ENCODE data around the gene EMC1.

DNA sequence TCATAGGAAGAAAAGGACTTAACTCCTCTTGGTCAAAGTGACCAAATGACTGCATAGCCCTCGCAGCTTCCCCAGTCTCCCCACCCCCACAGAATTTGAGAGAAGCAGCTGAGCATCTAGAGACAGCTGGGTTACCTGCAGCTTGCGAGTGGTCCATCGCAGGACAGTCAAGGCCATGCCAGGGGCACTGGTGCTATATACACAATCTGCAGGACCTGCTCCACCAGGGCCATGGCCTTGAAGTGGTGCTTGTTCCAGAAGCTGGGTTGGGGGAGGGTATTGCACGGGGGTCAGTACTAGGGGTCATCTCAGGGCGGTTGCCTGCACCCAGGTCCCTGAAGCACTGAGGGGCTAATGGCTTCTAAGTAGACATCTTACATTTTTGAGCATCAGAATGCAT lies 10.7 kb upstream of the EMC1 start:
- TF ChIP-seq, protein P1, sequence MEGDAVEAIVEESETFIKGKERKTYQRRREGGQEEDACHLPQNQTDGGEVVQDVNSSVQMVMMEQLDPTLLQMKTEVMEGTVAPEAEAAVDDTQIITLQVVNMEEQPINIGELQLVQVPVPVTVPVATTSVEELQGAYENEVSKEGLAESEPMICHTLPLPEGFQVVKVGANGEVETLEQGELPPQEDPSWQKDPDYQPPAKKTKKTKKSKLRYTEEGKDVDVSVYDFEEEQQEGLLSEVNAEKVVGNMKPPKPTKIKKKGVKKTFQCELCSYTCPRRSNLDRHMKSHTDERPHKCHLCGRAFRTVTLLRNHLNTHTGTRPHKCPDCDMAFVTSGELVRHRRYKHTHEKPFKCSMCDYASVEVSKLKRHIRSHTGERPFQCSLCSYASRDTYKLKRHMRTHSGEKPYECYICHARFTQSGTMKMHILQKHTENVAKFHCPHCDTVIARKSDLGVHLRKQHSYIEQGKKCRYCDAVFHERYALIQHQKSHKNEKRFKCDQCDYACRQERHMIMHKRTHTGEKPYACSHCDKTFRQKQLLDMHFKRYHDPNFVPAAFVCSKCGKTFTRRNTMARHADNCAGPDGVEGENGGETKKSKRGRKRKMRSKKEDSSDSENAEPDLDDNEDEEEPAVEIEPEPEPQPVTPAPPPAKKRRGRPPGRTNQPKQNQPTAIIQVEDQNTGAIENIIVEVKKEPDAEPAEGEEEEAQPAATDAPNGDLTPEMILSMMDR (optimal IDR thresholded peaks at IDR 0.05 in 1 of 3, IDR thresholded peaks at IDR 0.05 in 1 of 3, conservative IDR thresholded peaks at IDR 0.05 in 1 of 3; ENCODE audit: extremely low read depth in 1 of 3, insufficient read depth in 2 of 3, low read length in 3 of 3) = no peak
- TF ChIP-seq EZH2 (IDR thresholded peaks at IDR 0.05; ENCODE audit: low read length) = no peak

All from keratinocyte (primary cell).